GM12891 (cell line): ENCODE data around the gene ABCF1. TPM values are rescaled to one million over a fixed set of nuclear protein-coding genes. Genes with fewer than 3 reads are reported as not detected.
A peak's percentile ranks its signal among the peaks of the same experiment; 100 is the strongest.
"Not testable (repeated sequence)": the region's sequence is repeated elsewhere in the genome, so short reads cannot be mapped to it uniquely, and the experiment has no call there.

Experiments used
- DNase-seq: peaks from one replicate; pipeline ENCODE4 v3.0.0; 2011; ENCODE audit warnings: low spot score; ENCODE audit not compliant: insufficient read length
- FAIRE-seq: peaks from 2 replicates; lab custom pipeline; 2011; peaks lifted over from hg19 to GRCh38; lab: Jason Lieb, UNC
- PAX5 ChIP-seq: IDR thresholded peaks from 2 replicates; pipeline ENCODE4 v1.6.1; 2011; ENCODE audit warnings: low read length, moderate library complexity, mild to moderate bottlenecking; ENCODE audit not compliant: insufficient read depth, severe bottlenecking
- POLR2A ChIP-seq: IDR thresholded peaks from 2 replicates; pipeline ENCODE4 v1.6.1; 2011; ENCODE audit warnings: low read depth, low read length, control low read depth
- POLR2AphosphoS5 ChIP-seq: IDR thresholded peaks from 2 replicates; pipeline ENCODE4 v1.6.1; 2011; ENCODE audit warnings: low read depth, low read length, control low read depth
- POU2F2 ChIP-seq: IDR thresholded peaks from 2 replicates; pipeline ENCODE4 v1.6.1; 2011; ENCODE audit warnings: low read depth, mild to moderate bottlenecking, control low read depth, low read length, moderate library complexity
- SPI1 ChIP-seq: IDR thresholded peaks from 2 replicates; pipeline ENCODE4 v1.6.1; 2011; ENCODE audit warnings: low read depth, low read length, control low read depth
- TAF1 ChIP-seq: IDR thresholded peaks from 2 replicates; pipeline ENCODE4 v1.6.1; 2011; ENCODE audit warnings: low read depth, low read length, control low read depth
- polyA plus RNA-seq: library from polyadenylated mRNA; unstranded; fragments of >200 nt; gene quantifications from one replicate; pipeline ENCODE4 v1.2.1, GENCODE V29; 2012; ENCODE audit warnings: low read depth, missing spikeins, inconsistent platforms; ENCODE audit not compliant: missing spikeins

Gene ABCF1
- 48.8 TPM for polyA plus RNA-seq

DNA sequence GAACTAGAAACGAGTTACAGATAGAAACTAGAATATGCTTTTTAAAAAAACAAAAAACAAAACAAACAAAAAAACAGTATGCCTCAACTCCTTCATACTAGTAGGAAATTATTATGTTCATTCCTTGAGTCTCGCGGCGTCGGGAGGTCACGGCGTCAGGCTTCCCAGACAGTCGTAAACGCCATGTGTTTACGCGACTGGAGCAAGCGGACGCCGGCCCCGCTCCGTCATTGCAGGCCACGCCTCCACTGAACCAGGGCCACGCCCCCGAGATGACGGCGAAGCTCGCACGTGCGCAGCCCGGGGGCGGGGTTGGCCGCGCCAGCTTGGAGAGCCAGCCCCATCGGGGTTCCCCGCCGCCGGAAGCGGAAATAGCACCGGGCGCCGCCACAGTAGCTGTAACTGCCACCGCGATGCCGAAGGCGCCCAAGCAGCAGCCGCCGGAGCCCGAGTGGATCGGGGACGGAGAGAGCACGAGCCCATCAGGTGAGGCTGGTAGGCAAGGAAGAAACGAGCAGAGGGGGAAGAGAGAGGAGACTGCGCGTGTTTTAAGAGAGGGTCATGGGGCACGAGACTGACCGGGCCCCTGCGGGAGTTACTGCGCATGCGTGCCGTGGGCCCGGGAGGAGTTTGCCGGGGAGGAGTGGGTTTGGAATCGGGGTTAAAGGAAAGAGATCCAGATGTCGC, at the start of gene ABCF1:
Gene ABCF1 (plus strand): TSS at position 368 of the 687 bp plus-strand sequence. CDS start 46 bp downstream, at position 414.
- DNase-seq, result peak; percentile 94
- FAIRE-seq, result peak; percentile 99
- TF ChIP-seq TAF1, result peak; percentile 84
- peak; percentile 8 for TF ChIP-seq PAX5
- TF ChIP-seq POU2F2, result peak; percentile 66; the same call in 1 of the 2 replicates
- no peak for TF ChIP-seq SPI1
- peak; percentile 97 for TF ChIP-seq POLR2AphosphoS5
- peak; percentile 95 for TF ChIP-seq POLR2A

DNA sequence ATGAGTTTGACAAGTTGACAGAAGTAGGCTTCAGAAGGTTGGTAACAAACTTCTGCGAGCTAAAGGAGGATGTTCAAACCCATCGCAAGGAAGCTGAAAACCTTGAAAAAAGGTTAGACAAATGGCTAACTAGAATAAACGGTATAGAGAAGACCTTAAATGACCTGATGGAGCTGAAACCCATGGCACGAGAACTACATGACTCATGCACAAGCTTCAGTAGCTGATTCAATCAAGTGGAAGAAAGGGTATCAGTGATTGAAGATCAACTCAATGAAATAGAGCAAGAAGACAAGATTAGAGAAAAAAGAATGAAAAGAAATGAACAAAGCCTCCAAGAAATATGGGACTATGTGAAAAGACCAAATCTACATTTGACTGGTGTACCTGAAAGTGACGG, 49.3 kb upstream of the ABCF1 start:
- FAIRE-seq, result not testable (repeated sequence)

DNA sequence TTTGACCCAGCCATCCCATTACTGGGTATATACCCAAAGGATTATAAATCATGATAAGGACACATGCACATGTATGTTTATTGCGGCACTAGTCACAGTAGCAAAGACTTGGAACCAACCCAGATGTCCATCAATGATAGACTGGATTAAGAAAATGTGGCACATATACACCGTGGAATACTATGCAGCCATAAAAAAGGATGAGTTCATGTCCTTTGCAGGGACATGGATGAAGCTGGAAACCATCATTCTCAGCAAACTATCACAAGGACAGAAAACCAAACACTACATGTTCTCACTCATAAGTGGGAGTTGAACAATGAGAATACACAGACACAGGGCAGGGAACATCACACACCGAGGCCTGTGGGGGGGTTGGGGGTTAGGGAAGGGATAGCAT, 44.8 kb upstream of the ABCF1 start:
- not testable (repeated sequence) for DNase-seq, FAIRE-seq

More for the DNA sequence above, 49.3 kb upstream of the ABCF1 start:
- not testable (repeated sequence) for DNase-seq

DNA sequence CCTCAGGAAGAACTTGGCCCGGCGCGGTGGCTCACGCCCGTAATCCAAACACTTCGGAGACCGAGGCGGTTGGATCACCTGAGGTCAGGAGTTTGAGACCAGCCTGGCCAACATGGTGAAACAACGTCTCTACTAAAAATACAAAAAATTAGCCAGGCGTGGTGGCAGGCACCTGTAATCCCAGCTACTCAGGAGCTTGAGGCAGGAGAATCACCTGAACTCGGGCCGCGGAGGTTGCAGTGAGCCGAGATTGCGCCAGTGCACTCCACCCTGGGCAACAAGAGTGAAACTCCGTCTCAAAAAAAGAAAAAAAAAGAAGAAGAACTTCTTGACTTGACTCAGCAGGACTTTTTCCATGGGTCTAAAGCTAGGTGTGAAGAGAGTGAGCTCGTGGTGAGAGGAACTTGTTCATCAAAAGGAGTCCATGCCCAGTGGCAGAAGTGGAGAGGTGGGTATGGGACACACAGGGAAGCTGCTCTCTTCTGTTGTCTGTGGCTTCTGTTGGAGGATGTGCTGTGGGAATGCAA, 41.8 kb upstream of the ABCF1 start:
- DNase-seq, result peak; percentile 37
- FAIRE-seq, result not testable (repeated sequence)

DNA sequence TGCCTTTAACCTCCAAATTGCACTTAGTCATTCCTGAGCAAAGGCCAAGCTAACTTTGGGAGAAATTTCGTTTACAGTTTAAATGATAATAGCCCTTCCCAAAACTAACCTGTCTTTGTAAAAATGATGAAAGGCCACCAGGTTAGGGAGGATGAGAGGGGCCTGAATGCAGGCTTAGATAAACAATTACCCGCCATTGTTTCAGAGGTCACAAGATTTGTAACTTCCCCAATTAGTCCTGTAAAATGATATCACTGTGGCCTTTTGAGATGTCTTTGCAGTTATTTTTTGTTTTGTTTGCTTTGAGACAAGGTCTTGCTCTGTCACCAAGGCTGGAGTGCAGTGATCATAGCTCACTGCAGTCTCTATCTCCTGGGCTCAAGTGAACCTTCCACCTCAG, 41.2 kb upstream of the ABCF1 start:
- FAIRE-seq (peak; percentile 5), DNase-seq (no peak)
- TF ChIP-seq PAX5 (no peak), POLR2A (no peak), SPI1 (no peak), POU2F2 (no peak)

DNA sequence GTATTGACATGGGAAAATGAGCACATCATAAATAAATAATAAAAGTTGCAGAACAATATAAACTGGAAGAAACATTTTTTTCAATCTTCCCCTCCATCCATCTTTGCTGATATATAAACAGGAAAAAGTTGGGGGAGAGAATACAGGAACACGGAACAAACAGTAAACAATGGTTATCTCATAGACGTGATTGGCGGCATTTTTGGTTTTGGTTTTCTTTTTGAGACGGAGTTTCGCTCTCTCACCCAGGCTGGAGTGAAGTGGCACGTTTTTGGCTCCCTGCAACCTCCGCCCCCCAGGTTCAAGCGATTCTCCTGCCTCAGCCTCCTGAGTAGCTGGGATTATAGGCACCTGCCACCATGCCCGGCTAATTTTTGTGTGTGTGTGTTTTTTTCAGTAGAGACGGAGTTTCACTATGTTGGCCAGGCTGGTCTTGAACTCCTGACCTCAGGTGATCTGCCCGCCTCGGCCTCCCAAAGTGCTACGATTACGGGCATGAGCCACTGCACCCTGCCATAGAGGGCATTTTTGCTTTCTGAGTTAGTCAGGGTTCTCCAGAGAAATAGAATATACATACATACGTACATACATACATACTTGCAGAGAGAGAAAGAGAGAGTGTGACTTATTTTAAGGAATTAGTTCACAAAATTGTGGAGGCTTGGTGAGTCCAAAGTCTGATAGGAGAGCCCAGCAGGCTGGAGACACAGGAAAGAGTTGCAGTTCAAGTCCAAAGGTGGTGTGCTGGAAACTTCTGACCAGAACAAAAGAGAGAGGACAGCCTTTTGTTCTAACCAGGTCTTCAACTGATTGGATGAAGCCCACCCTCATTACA, 37.6 kb upstream of the ABCF1 start:
- FAIRE-seq, result no peak
- TF ChIP-seq POU2F2 (no peak), PAX5 (no peak), SPI1 (no peak), TAF1 (no peak), POLR2A (no peak), POLR2AphosphoS5 (no peak)
- DNase-seq, result no peak

DNA sequence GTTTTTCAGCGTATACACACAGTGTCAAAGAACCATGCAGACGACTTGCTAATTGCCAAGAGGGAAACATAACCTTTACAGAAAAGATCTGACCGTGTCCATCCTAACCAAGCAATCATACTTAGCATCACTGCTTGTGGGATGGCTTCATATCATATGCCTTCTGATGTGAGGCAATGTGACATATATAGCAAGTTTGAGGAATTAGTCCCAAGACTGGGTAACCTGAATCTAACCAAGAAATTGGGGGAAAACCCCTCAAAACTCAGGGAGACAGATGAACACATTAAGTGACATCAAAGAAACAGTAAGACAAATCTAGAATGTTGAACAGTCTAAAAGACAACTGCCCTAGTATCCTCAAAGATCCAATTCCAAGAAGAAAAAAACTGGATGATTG, 33.3 kb upstream of the ABCF1 start:
- TF ChIP-seq PAX5 (no peak), SPI1 (no peak), POLR2AphosphoS5 (no peak), TAF1 (no peak), POLR2A (no peak), POU2F2 (no peak)
- DNase-seq (no peak), FAIRE-seq (no peak)

DNA sequence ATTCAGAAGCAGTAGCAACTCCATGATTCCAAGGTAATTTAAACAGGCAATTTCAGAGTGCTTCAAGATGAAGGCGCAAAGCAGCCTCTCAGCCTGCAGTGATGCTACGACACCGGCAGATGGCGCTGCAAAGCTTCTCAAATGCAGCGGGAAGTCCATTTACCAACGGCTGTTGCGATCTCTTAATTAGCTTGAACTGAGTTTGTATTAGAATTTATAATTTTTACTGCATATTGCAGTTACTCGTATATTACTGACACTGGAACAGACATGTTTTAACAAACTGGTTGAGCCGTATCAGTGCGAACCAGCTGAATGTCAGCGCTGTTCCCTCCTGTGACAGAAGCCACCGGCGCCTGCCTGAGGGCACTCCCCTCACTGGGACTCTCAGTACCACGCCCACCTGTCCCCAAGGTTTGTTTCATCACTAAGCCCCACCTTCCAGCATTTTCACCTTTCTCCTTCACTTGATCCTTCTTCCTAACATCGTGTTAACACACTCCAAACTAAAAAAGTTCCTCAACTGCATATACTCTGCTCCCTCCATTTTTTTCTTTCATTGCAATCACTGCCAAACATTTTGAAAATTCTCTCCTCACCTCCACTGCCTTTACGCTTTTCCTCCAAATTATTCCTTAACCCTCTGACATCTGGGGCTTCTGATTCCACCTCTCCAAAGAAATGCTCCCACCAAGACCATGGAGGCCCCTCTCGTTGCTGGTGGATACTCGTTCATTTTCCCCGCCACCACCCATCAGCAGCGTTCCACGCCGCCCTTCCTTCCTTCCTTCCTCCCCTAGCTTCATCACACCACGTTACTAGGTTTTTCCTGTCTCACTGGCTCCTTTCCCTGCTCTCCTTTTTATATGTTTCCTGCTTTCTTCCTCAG, 29.5 kb upstream of the ABCF1 start:
- FAIRE-seq, result peak; percentile 85

DNA sequence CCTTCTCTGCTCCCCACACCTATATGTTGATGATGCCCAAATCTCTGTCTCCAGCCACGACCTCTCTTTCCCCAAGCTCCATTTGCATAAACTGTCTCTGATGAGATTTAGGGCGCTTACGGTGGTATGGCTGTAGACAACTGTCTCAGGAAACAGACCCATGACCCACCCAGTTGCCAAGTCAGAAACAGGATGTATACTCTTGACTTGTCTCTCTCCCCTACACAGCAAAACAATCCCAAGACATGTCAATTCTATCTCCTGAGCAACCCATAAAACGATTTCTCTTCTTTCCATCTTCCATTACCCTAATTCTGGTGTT, 28.9 kb upstream of the ABCF1 start:
- DNase-seq, result no peak
- FAIRE-seq, result peak; percentile 61
- no peak for TF ChIP-seq POU2F2

More for the DNA sequence above, 29.5 kb upstream of the ABCF1 start:
- TF ChIP-seq TAF1 (no peak), POU2F2 (0 out of 2 replicates have a peak, but pooled peaks have one; percentile 13)
- DNase-seq, result peak; percentile 43

DNA sequence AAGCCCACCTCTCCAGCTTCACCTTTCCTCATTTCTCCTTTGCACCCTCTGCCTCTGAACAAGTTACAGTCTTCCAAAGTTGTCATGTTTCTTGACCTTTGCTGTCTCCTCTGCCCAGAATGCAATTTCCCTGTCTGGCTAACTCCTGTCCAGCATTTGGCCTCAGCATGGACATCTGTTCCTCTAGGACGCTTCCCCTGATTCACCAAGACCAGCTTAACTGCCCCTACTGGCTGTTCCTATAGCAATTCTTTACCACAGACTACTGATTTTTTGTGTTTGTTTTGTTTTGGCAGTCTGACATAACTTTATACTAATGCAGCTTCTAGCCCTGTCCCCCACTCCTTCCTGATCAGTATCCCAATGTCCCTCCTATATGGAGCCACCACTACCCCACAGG, 28.3 kb upstream of the ABCF1 start:
- DNase-seq (no peak), FAIRE-seq (peak; percentile 20)
- no peak for TF ChIP-seq TAF1
- TF ChIP-seq POLR2A, result no peak
- no peak for TF ChIP-seq PAX5
- TF ChIP-seq POU2F2, result no peak
- TF ChIP-seq SPI1, result no peak
- no peak for TF ChIP-seq POLR2AphosphoS5
